GM19395 (cell line): ENCODE data around the gene STKLD1.
A peak's percentile ranks its signal among the peaks of the same experiment; 100 is the strongest.
"Not testable (repeated sequence)": the region's sequence is repeated elsewhere in the genome, so short reads cannot be mapped to it uniquely, and the experiment has no call there.

Experiments used
- ATAC-seq: cut with Tn5 transposase; IDR thresholded peaks from one replicate; pipeline ENCODE4 v1.9.1; 2021; ENCODE audit warnings: mild to moderate bottlenecking, moderate library complexity; ENCODE audit not compliant: unreplicated experiment

Gene STKLD1

GRCh38 chr9:133360400-133361393 lies 15.5 kb upstream of the STKLD1 start:
- no peak for ATAC-seq

GRCh38 chr9:133361507-133362092 lies 14.6 kb upstream of the STKLD1 start:
- ATAC-seq: no peak

- ATAC-seq: no peak
Measured at GRCh38 chr9:133362359-133363044, 13.7 kb upstream of the STKLD1 start.

- ATAC-seq: no peak
Measured at GRCh38 chr9:133366435-133366834, 9.7 kb upstream of the STKLD1 start.

GRCh38 chr9:133367221-133367620 lies 8.9 kb upstream of the STKLD1 start:
- no peak for ATAC-seq

- ATAC-seq: no peak
Measured at GRCh38 chr9:133367778-133368177, 8.4 kb upstream of the STKLD1 start.

GRCh38 chr9:133368249-133368881 lies 7.8 kb upstream of the STKLD1 start:
- no peak for ATAC-seq

GRCh38 chr9:133369422-133369821 lies 6.7 kb upstream of the STKLD1 start:
- ATAC-seq: no peak

GRCh38 chr9:133369933-133370332 lies 6.2 kb upstream of the STKLD1 start:
- no peak for ATAC-seq

GRCh38 chr9:133370685-133371084 lies 5.5 kb upstream of the STKLD1 start:
- ATAC-seq: no peak

GRCh38 chr9:133371261-133371711 lies 4.9 kb upstream of the STKLD1 start:
- no peak for ATAC-seq

GRCh38 chr9:133372144-133372543 lies 4.0 kb upstream of the STKLD1 start:
- ATAC-seq: no peak

GRCh38 chr9:133374612-133375115 lies 1.5 kb upstream of the STKLD1 start:
- ATAC-seq: no peak

- peak; percentile 8 for ATAC-seq
Measured at GRCh38 chr9:133375116-133375723, 946 bp upstream of the STKLD1 start.

- ATAC-seq: not testable (repeated sequence)
Measured at GRCh38 chr9:133377280-133377679, 1.1 kb downstream of the STKLD1 start.

GRCh38 chr9:133377721-133378216 lies 1.6 kb downstream of the STKLD1 start:
- no peak for ATAC-seq

- no peak for ATAC-seq
Measured at GRCh38 chr9:133378408-133378962, 2.3 kb downstream of the STKLD1 start.

GRCh38 chr9:133379153-133380086 lies 3.3 kb downstream of the STKLD1 start:
- ATAC-seq: no peak

- ATAC-seq: no peak
Measured at GRCh38 chr9:133380734-133381133, 4.6 kb downstream of the STKLD1 start.
